Measurements from ENCODE around the gene TMEM163. TPM values are rescaled to one million over a fixed set of nuclear protein-coding genes. Genes with fewer than 3 reads are reported as not detected.

Gene TMEM163
- total and polyA plus RNA-seq, 2 of the 13 experiments (the other 11 are each of a cell fraction or from before 2014, with no cell fraction given): 0.05 TPM; not detected in 1

- no peak for TF ChIP-seq AGO2 (optimal IDR thresholded peaks at IDR 0.05; ENCODE audit: low read depth, low read length)
- TF ChIP-seq GABPB1 (CRISPR knock-in tag; IDR thresholded peaks at IDR 0.05): peak; percentile 50; the same call in 1 of the 2 replicates
- no peak for TF ChIP-seq ZNF577 (CRISPR knock-in tag; IDR thresholded peaks at IDR 0.05; ENCODE audit: borderline replicate concordance, low read depth)
- peak; percentile 98 for TF ChIP-seq NFKBIZ (CRISPR knock-in tag; IDR thresholded peaks at IDR 0.05)
- TF ChIP-seq MAFG (CRISPR knock-in tag; IDR thresholded peaks at IDR 0.05): no peak
- no peak for TF ChIP-seq ZKSCAN5 (CRISPR knock-in tag; IDR thresholded peaks at IDR 0.05)
- TF ChIP-seq LRRFIP1 (CRISPR knock-in tag; conservative IDR thresholded peaks at IDR 0.05): no peak
- no peak for TF ChIP-seq CREB3 (CRISPR knock-in tag; IDR thresholded peaks at IDR 0.05)
- no peak for TF ChIP-seq RNF2 (conservative IDR thresholded peaks at IDR 0.05; ENCODE audit: low read depth)
- TF ChIP-seq MXI1 (IDR thresholded peaks at IDR 0.05; ENCODE audit: borderline replicate concordance, low read depth, low read length): peak; percentile 43; the same call in 1 of the 3 replicates
- TF ChIP-seq ZNF616 (CRISPR knock-in tag; IDR thresholded peaks at IDR 0.05; ENCODE audit: low read depth): no peak
- TF ChIP-seq RFX1 (IDR thresholded peaks at IDR 0.05): no peak
- TF ChIP-seq ZNF782 (CRISPR knock-in tag; IDR thresholded peaks at IDR 0.05; ENCODE audit: borderline replicate concordance): no peak
- no peak for TF ChIP-seq ZNF703 (CRISPR knock-in tag; IDR thresholded peaks at IDR 0.05; ENCODE audit: borderline replicate concordance)
- TF ChIP-seq TBL1XR1 (IDR thresholded peaks at IDR 0.05; ENCODE audit: borderline replicate concordance, low read length, partially characterized antibody): peak; percentile 62
- no peak for TF ChIP-seq ZC3H4 (CRISPR knock-in tag; IDR thresholded peaks at IDR 0.05; ENCODE audit: borderline replicate concordance)
- peak; percentile 82; the same call in 1 of the 2 replicates for TF ChIP-seq MXD4 (CRISPR knock-in tag; IDR thresholded peaks at IDR 0.05)
- 0 out of 2 replicates have a peak, but pooled peaks have one; percentile 41 for TF ChIP-seq ZSCAN31 (CRISPR knock-in tag; IDR thresholded peaks at IDR 0.05; ENCODE audit: low read depth)
- TF ChIP-seq ZBTB37 (CRISPR knock-in tag; IDR thresholded peaks at IDR 0.05): 0 out of 2 replicates have a peak, but pooled peaks have one; percentile 34
- peak; percentile 58; the same call in 1 of the 2 replicates for TF ChIP-seq YEATS4 (CRISPR knock-in tag; IDR thresholded peaks at IDR 0.05; ENCODE audit: borderline replicate concordance)
- 0 out of 2 replicates have a peak, but pooled peaks have one; percentile 65 for TF ChIP-seq ZNF354B (CRISPR knock-in tag; IDR thresholded peaks at IDR 0.05)
- 0 out of 2 replicates have a peak, but pooled peaks have one; percentile 25 for TF ChIP-seq NFYC (CRISPR knock-in tag; IDR thresholded peaks at IDR 0.05)
- TF ChIP-seq NFATC3 (CRISPR knock-in tag; IDR thresholded peaks at IDR 0.05): no peak
- TF ChIP-seq DMTF1 (CRISPR knock-in tag; IDR thresholded peaks at IDR 0.05): no peak
- no peak for TF ChIP-seq RELA (CRISPR knock-in tag; IDR thresholded peaks at IDR 0.05)
These were observed 286.3 kb downstream of the TMEM163 start (continued) for GRCh38 chr2:134432435-134432883.

All from HepG2 (cell line).